ENCODE data around the gene DYNC1I1. TPM values are rescaled to one million over a fixed set of nuclear protein-coding genes. Genes with fewer than 3 reads are reported as not detected.

DYNC1I1 gene
- total and polyA plus RNA-seq, 2 experiments from 2014 or later: 0.53 to 1.4 TPM

DNA sequence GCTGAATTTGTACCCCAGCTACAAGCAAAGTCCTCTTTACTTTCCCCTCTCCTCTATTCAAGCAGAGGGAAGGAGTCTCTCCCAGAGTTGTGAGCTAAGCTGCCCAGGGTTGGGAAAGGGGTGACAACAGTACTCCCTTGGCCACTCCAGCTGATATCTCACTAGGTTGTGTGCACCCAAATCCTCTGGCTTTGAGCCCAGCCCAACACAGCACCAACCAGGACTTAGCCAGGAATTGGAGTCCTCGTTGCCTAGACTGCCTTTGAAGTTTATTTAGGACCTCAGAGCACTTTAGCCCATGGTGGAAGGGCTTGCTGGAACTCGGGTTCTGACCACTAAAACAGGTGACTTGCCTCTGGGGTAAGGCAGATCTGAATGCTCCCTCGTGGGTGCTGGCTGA lies 35.7 kb upstream of the DYNC1I1 start:
- in situ Hi-C loops (cut with MboI): no loop called here
- 9 to 15% methylated on average over 2 to 3 of the region's 3 CpGs for WGBS, 2 experiments (ENCODE audit: low coverage in 1 of 2, low lambda C conversion rate in 2 of 2, missing lambda C conversion rate in 2 of 2)
- no peak overlapping the region for H3K9ac ChIP-seq

DNA sequence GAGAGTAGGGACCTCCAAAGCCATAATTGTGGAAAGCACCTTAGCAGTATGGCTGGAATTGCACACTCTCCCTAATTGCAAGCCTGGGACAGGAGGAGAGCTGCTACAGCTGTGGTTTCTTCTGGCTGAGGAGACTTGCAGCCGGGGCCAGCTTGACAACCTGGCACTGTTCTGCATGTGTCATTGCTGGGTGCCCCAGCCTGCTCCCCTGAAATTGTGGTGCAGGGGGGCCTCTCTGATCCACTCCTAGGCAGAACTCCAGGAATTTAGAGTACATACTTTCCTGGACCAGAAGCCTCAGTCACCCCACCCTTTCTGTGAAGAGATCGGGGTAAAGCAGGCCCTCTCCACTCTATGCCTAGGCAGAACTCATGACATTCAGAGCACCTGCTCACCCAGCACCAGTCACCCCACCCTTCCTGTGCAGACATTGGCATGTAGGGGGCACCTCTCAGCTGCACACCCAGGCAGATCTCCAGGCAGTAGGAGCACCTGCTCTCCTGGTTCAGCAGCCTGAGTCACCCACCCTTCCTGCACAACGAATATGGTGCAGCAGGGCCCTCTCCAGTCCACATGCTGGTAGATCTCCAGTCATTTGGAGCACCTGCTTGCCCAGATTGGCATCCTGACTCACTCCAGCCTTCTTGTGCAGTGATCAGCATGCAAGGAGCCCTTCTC lies 34.4 kb upstream of the DYNC1I1 start:
- no peaks in the 10 kb centered on the region for H3K79me2 ChIP-seq (ENCODE audit: insufficient read depth)
- TF ChIP-seq EZH2 (IDR thresholded peaks at IDR 0.05; ENCODE audit: insufficient read depth, poor library complexity, severe bottlenecking): no peak
- no peak for TF ChIP-seq EZH2phosphoT487 (IDR thresholded peaks at IDR 0.05; ENCODE audit: insufficient read depth, low read depth)
- no peak overlapping the region for H3K27ac ChIP-seq
- no peak overlapping the region for H3K4me2 ChIP-seq (ENCODE audit: unreplicated experiment)
- H2AFZ ChIP-seq: no peak overlapping the region
- in situ Hi-C loops (cut with MboI): no loop called here
- no peak for DNase-seq
- no peaks in the 10 kb centered on the region for H4K20me1 ChIP-seq (ENCODE audit: insufficient read depth)
- WGBS, 2 experiments (ENCODE audit: low coverage in 1 of 2, low lambda C conversion rate in 2 of 2, missing lambda C conversion rate in 2 of 2): 15 to 21% methylated on average over 3 of the region's 3 CpGs
- no peaks in the 10 kb centered on the region for H3F3A ChIP-seq (ENCODE audit: insufficient read depth)
- no peaks in the 10 kb centered on the region for H3K36me3 ChIP-seq (ENCODE audit: low read depth)
- H3K27me3 ChIP-seq (replicated peaks; ENCODE audit: insufficient read depth): no peaks in the 10 kb centered on the region
- no peaks in the 10 kb centered on the region for H3K9me3 ChIP-seq (ENCODE audit: low read depth)
- no peaks in the 10 kb centered on the region for H3K9me2 ChIP-seq (ENCODE audit: insufficient read depth)
- no peak overlapping the region for H3K4me3 ChIP-seq
- no peak overlapping the region for H3K9ac ChIP-seq
- no peaks in the 10 kb centered on the region for H3K4me1 ChIP-seq (ENCODE audit: insufficient read depth)

More for the DNA sequence above, 35.7 kb upstream of the DYNC1I1 start:
- Histone ChIP-seq H3K9me2 (ENCODE audit: insufficient read depth) (no peaks in the 10 kb centered on the region), H2AFZ (no peak overlapping the region), H3F3A (ENCODE audit: insufficient read depth) (no peaks in the 10 kb centered on the region), H3K4me1 (ENCODE audit: insufficient read depth) (no peaks in the 10 kb centered on the region), H3K9me3 (ENCODE audit: low read depth) (no peaks in the 10 kb centered on the region), H3K4me3 (no peak overlapping the region), H3K79me2 (ENCODE audit: insufficient read depth) (no peaks in the 10 kb centered on the region), H3K36me3 (ENCODE audit: low read depth) (no peaks in the 10 kb centered on the region), H3K4me2 (ENCODE audit: unreplicated experiment) (no peak overlapping the region), H3K27ac (no peak overlapping the region), H4K20me1 (ENCODE audit: insufficient read depth) (no peaks in the 10 kb centered on the region), H3K27me3 (replicated peaks; ENCODE audit: insufficient read depth) (no peaks in the 10 kb centered on the region)
- TF ChIP-seq EZH2phosphoT487 (IDR thresholded peaks at IDR 0.05; ENCODE audit: insufficient read depth, low read depth): no peak
- no peak for TF ChIP-seq EZH2 (IDR thresholded peaks at IDR 0.05; ENCODE audit: insufficient read depth, poor library complexity, severe bottlenecking)
- DNase-seq: no peak

DNA sequence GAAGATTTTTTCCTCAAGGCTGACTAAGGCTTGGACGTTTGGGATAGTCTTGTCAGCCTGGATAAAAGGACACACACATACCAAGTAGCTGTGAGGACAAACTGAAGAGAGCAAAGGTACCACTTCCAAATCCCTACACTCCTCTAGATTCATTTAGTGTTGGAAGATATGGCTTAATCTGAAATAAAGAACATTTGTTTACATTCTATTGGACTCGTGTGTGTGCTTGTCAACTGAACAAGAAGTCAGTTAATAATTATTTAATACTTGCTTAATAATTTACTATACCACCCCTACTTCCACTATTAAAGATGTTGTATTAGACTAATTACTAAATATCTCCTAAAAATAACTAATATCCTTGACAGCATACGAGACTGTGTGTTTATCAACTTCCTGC lies 23.3 kb upstream of the DYNC1I1 start:
- no peak overlapping the region for H3K4me3 ChIP-seq
- H3K27me3 ChIP-seq (replicated peaks; ENCODE audit: insufficient read depth): no peaks in the 10 kb centered on the region
- no peak overlapping the region for H3K4me2 ChIP-seq (ENCODE audit: unreplicated experiment)
- H3K9ac ChIP-seq: no peak overlapping the region
- H3K27ac ChIP-seq: no peak overlapping the region
- TF ChIP-seq EZH2phosphoT487 (IDR thresholded peaks at IDR 0.05; ENCODE audit: insufficient read depth, low read depth) (no peak), EZH2 (IDR thresholded peaks at IDR 0.05; ENCODE audit: insufficient read depth, poor library complexity, severe bottlenecking) (no peak)
- H3K4me1 ChIP-seq (ENCODE audit: insufficient read depth): no peaks in the 10 kb centered on the region
- no peak for DNase-seq
- WGBS, 2 experiments (ENCODE audit: low coverage in 1 of 2, low lambda C conversion rate in 2 of 2, missing lambda C conversion rate in 2 of 2): 9 to 16% methylated on average over 3 of the region's 3 CpGs
- no peaks in the 10 kb centered on the region for H4K20me1 ChIP-seq (ENCODE audit: insufficient read depth)
- H3F3A ChIP-seq (ENCODE audit: insufficient read depth): no peaks in the 10 kb centered on the region
- no peaks in the 10 kb centered on the region for H3K9me2 ChIP-seq (ENCODE audit: insufficient read depth)
- H3K79me2 ChIP-seq (ENCODE audit: insufficient read depth): no peaks in the 10 kb centered on the region
- H3K36me3 ChIP-seq (ENCODE audit: low read depth): no peaks in the 10 kb centered on the region
- no peak overlapping the region for H2AFZ ChIP-seq
- in situ Hi-C loops (cut with MboI): no loop called here
- no peaks in the 10 kb centered on the region for H3K9me3 ChIP-seq (ENCODE audit: low read depth)

GRCh38 chr7:95749515-95749914 lies 22.8 kb upstream of the DYNC1I1 start:
- no peaks in the 10 kb centered on the region for H4K20me1 ChIP-seq (ENCODE audit: insufficient read depth)
- no peaks in the 10 kb centered on the region for H3K36me3 ChIP-seq (ENCODE audit: low read depth)
- no peaks in the 10 kb centered on the region for H3K79me2 ChIP-seq (ENCODE audit: insufficient read depth)
- no peak for DNase-seq
- H3K4me2 ChIP-seq (ENCODE audit: unreplicated experiment): no peak overlapping the region
- H3K9ac ChIP-seq: no peak overlapping the region
- no peaks in the 10 kb centered on the region for H3K9me3 ChIP-seq (ENCODE audit: low read depth)
- H3F3A ChIP-seq (ENCODE audit: insufficient read depth): no peaks in the 10 kb centered on the region
- no peak overlapping the region for H3K27ac ChIP-seq
- TF ChIP-seq EZH2phosphoT487 (IDR thresholded peaks at IDR 0.05; ENCODE audit: insufficient read depth, low read depth) (no peak), EZH2 (IDR thresholded peaks at IDR 0.05; ENCODE audit: insufficient read depth, poor library complexity, severe bottlenecking) (no peak)
- H3K27me3 ChIP-seq (replicated peaks; ENCODE audit: insufficient read depth): no peaks in the 10 kb centered on the region
- H3K4me3 ChIP-seq: no peak overlapping the region
- H3K4me1 ChIP-seq (ENCODE audit: insufficient read depth): no peaks in the 10 kb centered on the region
- in situ Hi-C loops (cut with MboI): no loop called here
- H3K9me2 ChIP-seq (ENCODE audit: insufficient read depth): no peaks in the 10 kb centered on the region
- H2AFZ ChIP-seq: no peak overlapping the region

- no peak overlapping the region for H3K4me3 ChIP-seq
- H2AFZ ChIP-seq: no peak overlapping the region
- DNase-seq: no peak
- H3K36me3 ChIP-seq (ENCODE audit: low read depth): no peaks in the 10 kb centered on the region
- no peaks in the 10 kb centered on the region for H3F3A ChIP-seq (ENCODE audit: insufficient read depth)
- H4K20me1 ChIP-seq (ENCODE audit: insufficient read depth): no peaks in the 10 kb centered on the region
- no peak overlapping the region for H3K9ac ChIP-seq
- TF ChIP-seq EZH2 (IDR thresholded peaks at IDR 0.05; ENCODE audit: insufficient read depth, poor library complexity, severe bottlenecking): no peak
- TF ChIP-seq EZH2phosphoT487 (IDR thresholded peaks at IDR 0.05; ENCODE audit: insufficient read depth, low read depth): no peak
- no peaks in the 10 kb centered on the region for H3K9me3 ChIP-seq (ENCODE audit: low read depth)
- H3K4me2 ChIP-seq (ENCODE audit: unreplicated experiment): no peak overlapping the region
- in situ Hi-C loops (cut with MboI): no loop called here
- H3K9me2 ChIP-seq (ENCODE audit: insufficient read depth): no peaks in the 10 kb centered on the region
- H3K4me1 ChIP-seq (ENCODE audit: insufficient read depth): no peaks in the 10 kb centered on the region
- H3K27ac ChIP-seq: no peak overlapping the region
- peaks cover 5% of the 10 kb centered on the region; the same call in 1 of the 2 replicates for H3K27me3 ChIP-seq (replicated peaks; ENCODE audit: insufficient read depth)
- no peaks in the 10 kb centered on the region for H3K79me2 ChIP-seq (ENCODE audit: insufficient read depth)
Observed at GRCh38 chr7:95753440-95753839, 18.9 kb upstream of the DYNC1I1 start.
